DMS 273 treated with DMSO at 0.1 percent for 48 hours (cell line): ENCODE data around the gene ELK4.

Experiments used
- DNase-seq: peaks from one replicate; lab custom pipeline; 2025; lab: John Stamatoyannopoulos, UW

ELK4 gene

DNA sequence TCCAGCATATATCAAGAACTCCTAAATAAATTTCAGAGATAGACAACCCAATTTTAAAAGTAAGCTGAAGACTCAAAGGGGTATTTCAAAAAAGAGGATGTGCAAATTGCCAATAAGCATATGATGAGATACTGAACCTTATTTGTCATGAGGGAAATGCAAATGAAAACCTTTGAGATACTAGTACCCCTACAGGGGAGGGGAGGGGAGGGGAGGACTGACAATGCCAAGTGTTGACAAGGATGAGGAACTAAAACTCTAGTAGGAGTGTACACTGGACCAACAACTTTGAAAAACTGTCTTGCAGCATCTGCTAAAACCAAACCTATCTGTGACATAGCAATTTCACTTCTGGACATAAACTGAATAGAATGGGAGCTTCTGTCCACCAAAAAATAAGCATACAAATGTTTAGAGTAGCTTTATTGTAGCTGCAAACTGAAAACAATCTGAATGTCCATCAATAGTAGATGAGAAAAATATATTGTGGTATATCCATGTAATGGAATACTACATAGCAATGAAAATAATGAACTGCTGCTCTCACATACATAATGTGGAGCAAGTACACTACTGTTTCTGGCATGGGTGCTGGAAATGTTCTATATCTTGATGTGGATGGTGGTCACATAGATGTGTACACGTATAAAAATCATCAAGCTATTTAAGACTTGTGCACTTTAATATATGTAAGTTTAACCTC, 70.2 kb downstream of the ELK4 start:
- no peak for DNase-seq
